Effector memory CD4-positive, alpha-beta T cell (primary cell): ENCODE measurements around the gene SRRM5.

Experiments used
- DNase-seq, 3 donors: peaks; one replicate each; pipeline ENCODE4 v3.0.0-alpha.2; 2020
- H3K27ac ChIP-seq: 2 replicates; pipeline ENCODE4 v1.7.0; 2013; ENCODE audit warnings: mild to moderate bottlenecking, low read length, moderate library complexity; ENCODE audit not compliant: insufficient read depth, poor library complexity, severe bottlenecking
- H3K27me3 ChIP-seq: replicated peaks from 2 replicates; pipeline ENCODE4 v1.7.0; 2013; ENCODE audit warnings: mild to moderate bottlenecking, low read length; ENCODE audit not compliant: insufficient read depth, control insufficient read depth, poor library complexity, severe bottlenecking
- H3K36me3 ChIP-seq: 2 replicates; pipeline ENCODE4 v1.7.0; 2013; ENCODE audit warnings: mild to moderate bottlenecking, low read length, moderate library complexity; ENCODE audit not compliant: control insufficient read depth, insufficient read depth
- H3K4me1 ChIP-seq: 2 replicates; pipeline ENCODE4 v1.7.0; 2013; ENCODE audit warnings: low read length, mild to moderate bottlenecking; ENCODE audit not compliant: control insufficient read depth, insufficient read depth, poor library complexity, severe bottlenecking
- H3K4me3 ChIP-seq: 2 replicates; pipeline ENCODE4 v1.7.0; 2013; ENCODE audit warnings: low read length, low read depth, mild to moderate bottlenecking; ENCODE audit not compliant: insufficient read depth, poor library complexity, severe bottlenecking
- H3K9me3 ChIP-seq: 2 replicates; pipeline ENCODE4 v1.7.0; 2013; ENCODE audit warnings: mild to moderate bottlenecking, low read length, moderate library complexity; ENCODE audit not compliant: control insufficient read depth
- total RNA-seq, 3 donors: gene quantifications; one replicate each; lab custom pipeline; 2026; lab: John Stamatoyannopoulos, UW

SRRM5 gene
- 0.35 to 1.2 (median 0.44) reads per million in 3 donors for total RNA-seq

- DNase-seq = no peak
- Histone ChIP-seq H3K4me1 (no peaks in the 10 kb centered on the region), H3K27me3 (no peaks in the 10 kb centered on the region), H3K9me3 (no peaks in the 10 kb centered on the region), H3K27ac (no peak within 1 kb of the TSS), H3K4me3 (no peak within 1 kb of the TSS), H3K36me3 (peaks cover 27% of the 10 kb centered on the region)
Observed at GRCh38 chr19:43611788-43612187, at the start of gene SRRM5. Gene SRRM5 (plus strand): TSS chr19:43612088. CDS start chr19:43612122, 34 bp downstream.

- H3K4me1 ChIP-seq = peaks cover 28% of the 10 kb centered on the region
- peaks cover 3% of the 10 kb centered on the region for H3K36me3 ChIP-seq
- peak overlapping the region; percentile 28 for H3K4me3 ChIP-seq
- H3K27ac ChIP-seq = peak overlapping the region; percentile 71
- no peaks in the 10 kb centered on the region for H3K27me3 ChIP-seq
- no peak for DNase-seq
- no peaks in the 10 kb centered on the region for H3K9me3 ChIP-seq
Observed at GRCh38 chr19:43562226-43562697, 49.6 kb upstream of the SRRM5 start.

GRCh38 chr19:43562698-43563241 is 49.1 kb upstream of the SRRM5 start:
- peaks cover 28% of the 10 kb centered on the region for H3K4me1 ChIP-seq
- H3K36me3 ChIP-seq = no peaks in the 10 kb centered on the region

GRCh38 chr19:43563816-43564457 is 48.0 kb upstream of the SRRM5 start:
- H3K27me3 ChIP-seq = no peaks in the 10 kb centered on the region
- H3K9me3 ChIP-seq = no peaks in the 10 kb centered on the region
- peak overlapping the region; percentile 71 for H3K27ac ChIP-seq
- no peak for DNase-seq
- no peak overlapping the region for H3K4me3 ChIP-seq
- H3K4me1 ChIP-seq = peaks cover 28% of the 10 kb centered on the region
- H3K36me3 ChIP-seq = no peaks in the 10 kb centered on the region

More at GRCh38 chr19:43562698-43563241, 49.1 kb upstream of the SRRM5 start:
- H3K9me3 ChIP-seq = no peaks in the 10 kb centered on the region
- H3K27me3 ChIP-seq = no peaks in the 10 kb centered on the region
- DNase-seq = peak; percentile 67 to 72 (median 71)
- peak overlapping the region; percentile 71 for H3K27ac ChIP-seq
- H3K4me3 ChIP-seq = no peak overlapping the region

GRCh38 chr19:43564800-43565199 is 47.1 kb upstream of the SRRM5 start:
- Histone ChIP-seq H3K27me3 (no peaks in the 10 kb centered on the region), H3K27ac (no peak overlapping the region), H3K4me3 (no peak overlapping the region), H3K4me1 (peaks cover 28% of the 10 kb centered on the region), H3K9me3 (no peaks in the 10 kb centered on the region), H3K36me3 (no peaks in the 10 kb centered on the region)
- DNase-seq = no peak

- Histone ChIP-seq H3K27ac (no peak overlapping the region), H3K4me1 (peaks cover 4% of the 10 kb centered on the region), H3K36me3 (no peaks in the 10 kb centered on the region), H3K27me3 (no peaks in the 10 kb centered on the region), H3K4me3 (no peak overlapping the region), H3K9me3 (no peaks in the 10 kb centered on the region)
- DNase-seq = no peak
Observed at GRCh38 chr19:43569657-43570056, 42.2 kb upstream of the SRRM5 start.

- Histone ChIP-seq H3K27me3 (no peaks in the 10 kb centered on the region), H3K36me3 (no peaks in the 10 kb centered on the region), H3K4me1 (peaks cover 9% of the 10 kb centered on the region), H3K9me3 (no peaks in the 10 kb centered on the region), H3K4me3 (no peak overlapping the region), H3K27ac (no peak overlapping the region)
- no peak for DNase-seq
Observed at GRCh38 chr19:43570174-43570791, 41.6 kb upstream of the SRRM5 start.

- Histone ChIP-seq H3K27ac (no peak overlapping the region), H3K9me3 (no peaks in the 10 kb centered on the region), H3K4me3 (no peak overlapping the region), H3K36me3 (no peaks in the 10 kb centered on the region), H3K4me1 (peaks cover 16% of the 10 kb centered on the region), H3K27me3 (no peaks in the 10 kb centered on the region)
- no peak for DNase-seq
Observed at GRCh38 chr19:43572171-43572588, 39.7 kb upstream of the SRRM5 start.

GRCh38 chr19:43574424-43575155 is 37.3 kb upstream of the SRRM5 start:
- H3K9me3 ChIP-seq = no peaks in the 10 kb centered on the region
- H3K4me1 ChIP-seq = peaks cover 16% of the 10 kb centered on the region
- DNase-seq = no peak
- H3K27ac ChIP-seq = peak overlapping the region; percentile 96
- H3K4me3 ChIP-seq = peak overlapping the region; percentile 92
- H3K36me3 ChIP-seq = no peaks in the 10 kb centered on the region
- H3K27me3 ChIP-seq = no peaks in the 10 kb centered on the region
